GM19463 (cell line): Measurements from ENCODE around the gene ZNF234.
A peak's percentile ranks its signal among the peaks of the same experiment; 100 is the strongest.
"Not testable (repeated sequence)": the region's sequence is repeated elsewhere in the genome, so short reads cannot be mapped to it uniquely, and the experiment has no call there.

Experiments
- ATAC-seq: cut with Tn5 transposase; IDR thresholded peaks from one replicate; pipeline ENCODE4 v1.9.1; 2021; ENCODE audit warnings: mild to moderate bottlenecking, moderate library complexity; ENCODE audit not compliant: unreplicated experiment

The ZNF234 gene

DNA sequence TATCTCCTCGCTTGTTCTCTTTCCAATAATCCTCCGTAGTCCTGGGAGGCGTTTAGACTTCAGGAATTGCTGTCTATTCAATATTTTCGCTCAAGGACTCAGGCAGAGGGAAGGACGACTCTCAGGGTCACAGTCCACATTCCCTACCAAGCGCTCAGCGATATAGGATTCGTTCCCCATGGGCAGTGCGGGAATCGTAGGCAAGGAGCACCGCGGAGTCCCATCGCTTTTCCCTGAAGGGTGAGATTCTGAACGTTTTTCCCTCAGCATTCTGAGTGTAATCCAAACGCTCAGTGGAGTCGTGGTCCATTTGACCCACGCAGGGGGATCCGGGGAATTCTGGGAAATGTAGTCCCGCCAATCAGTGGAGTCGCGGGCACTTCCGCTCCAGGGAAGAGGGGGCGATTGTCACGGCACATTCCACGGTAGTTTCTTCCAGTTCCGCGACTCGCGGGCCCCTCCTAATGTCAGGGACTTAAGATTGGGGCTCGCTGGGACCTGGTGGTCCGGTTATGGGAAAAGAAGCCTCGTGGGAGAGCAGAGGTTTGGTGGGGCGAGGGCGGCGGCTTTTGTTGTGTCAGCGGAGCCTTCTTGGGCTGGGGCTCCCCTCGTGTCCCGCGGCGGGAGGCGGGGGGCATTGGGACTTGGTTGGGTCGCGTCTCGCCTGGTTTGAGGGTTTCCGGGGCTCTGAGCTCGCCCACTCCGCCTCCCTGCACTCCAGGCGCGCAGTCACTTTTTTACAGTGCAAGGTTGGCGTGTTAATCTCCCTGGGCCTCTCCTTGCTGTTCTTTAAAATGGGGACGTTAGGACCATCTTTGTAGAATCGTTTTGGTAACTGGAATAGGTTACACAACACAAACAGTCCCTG is at the start of gene ZNF234:
Gene ZNF234 (plus strand): TSS at position 364 of the 868 bp plus-strand sequence. CDS start 3,079 bp downstream, outside the sequence.
- peak; percentile 94 for ATAC-seq

GRCh38 chr19:44092108-44092507 is 49.2 kb upstream of the ZNF234 start:
- ATAC-seq = no peak

DNA sequence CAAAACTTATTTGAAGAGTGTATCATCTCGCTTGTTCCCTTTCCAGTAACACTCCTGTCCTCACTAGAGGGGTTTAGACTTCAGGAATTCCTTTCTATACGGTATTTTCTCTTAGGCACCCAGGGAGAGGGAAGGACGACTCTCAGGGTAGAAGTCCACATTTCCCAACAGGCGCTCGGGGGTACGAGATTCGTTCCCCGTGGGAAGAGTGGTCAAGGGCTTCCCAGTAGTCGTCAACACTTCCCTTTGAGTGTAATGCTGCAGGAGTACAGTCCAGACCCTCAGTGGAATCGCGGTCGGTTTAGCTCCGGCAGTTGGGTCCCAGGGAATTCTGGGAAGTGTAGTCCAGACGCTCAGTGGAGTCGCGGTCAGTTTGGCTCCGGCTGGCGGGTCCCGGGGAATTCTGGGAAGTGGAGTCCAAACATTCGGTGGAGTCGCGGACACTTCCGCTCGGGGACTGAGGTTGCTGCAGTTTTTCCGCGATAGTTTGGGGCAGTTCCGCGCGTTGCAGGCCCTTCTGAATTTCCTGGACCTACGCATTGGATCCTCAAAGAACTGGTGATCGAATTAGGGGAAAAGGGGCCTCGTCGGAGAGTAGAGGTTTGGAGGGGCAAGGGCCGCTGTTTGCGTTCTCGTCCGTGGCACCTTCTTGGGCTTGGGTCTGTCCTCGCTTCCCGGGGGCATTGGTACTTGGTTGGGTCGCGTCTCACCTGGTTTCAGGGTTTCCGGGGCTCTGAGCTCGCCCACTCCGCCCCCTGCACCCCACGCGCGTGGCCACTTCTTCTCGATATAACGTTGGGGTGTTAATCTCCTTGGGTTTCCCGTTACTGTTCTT is 47.2 kb upstream of the ZNF234 start, which contains the start of gene ZNF224:
Gene ZNF224 (plus strand): TSS at position 431 of the 835 bp plus-strand sequence. CDS start 3,513 bp downstream, outside the sequence.
- ATAC-seq = peak; percentile 85

GRCh38 chr19:44107751-44108150 is 33.6 kb upstream of the ZNF234 start:
- ATAC-seq = no peak

- no peak for ATAC-seq
Measured at GRCh38 chr19:44109458-44109857, 31.9 kb upstream of the ZNF234 start.

GRCh38 chr19:44111910-44112463 is 29.4 kb upstream of the ZNF234 start:
- ATAC-seq = no peak

- ATAC-seq = no peak
Measured at GRCh38 chr19:44112802-44113137, 28.6 kb upstream of the ZNF234 start.

- ATAC-seq = peak; percentile 94
Measured at GRCh38 chr19:44113138-44113783, 28.1 kb upstream of the ZNF234 start, which contains the start of gene ZNF225. Gene ZNF225 (plus strand): TSS chr19:44113399. CDS start chr19:44115828, 2,429 bp downstream.

- no peak for ATAC-seq
Measured at GRCh38 chr19:44113784-44114390, 27.5 kb upstream of the ZNF234 start.

DNA sequence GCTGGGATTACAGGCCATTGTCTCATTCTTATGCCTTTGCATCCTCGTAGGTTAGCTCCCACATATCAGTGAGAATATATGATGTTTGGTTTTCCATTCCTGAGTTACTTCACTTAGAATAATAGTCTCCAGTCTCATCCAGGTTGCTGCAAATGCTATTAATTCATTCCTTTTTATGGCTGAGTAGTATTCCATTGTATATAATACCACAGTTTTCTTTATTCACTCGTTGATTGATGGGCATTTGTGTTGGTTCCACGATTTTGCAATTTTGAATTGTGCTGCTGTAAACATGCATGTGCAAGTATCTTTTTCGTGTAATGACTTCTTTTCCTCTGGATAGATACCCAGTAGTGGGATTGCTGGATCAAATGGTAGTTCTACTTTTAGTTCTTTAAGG is 20.2 kb upstream of the ZNF234 start:
- not testable (repeated sequence) for ATAC-seq

DNA sequence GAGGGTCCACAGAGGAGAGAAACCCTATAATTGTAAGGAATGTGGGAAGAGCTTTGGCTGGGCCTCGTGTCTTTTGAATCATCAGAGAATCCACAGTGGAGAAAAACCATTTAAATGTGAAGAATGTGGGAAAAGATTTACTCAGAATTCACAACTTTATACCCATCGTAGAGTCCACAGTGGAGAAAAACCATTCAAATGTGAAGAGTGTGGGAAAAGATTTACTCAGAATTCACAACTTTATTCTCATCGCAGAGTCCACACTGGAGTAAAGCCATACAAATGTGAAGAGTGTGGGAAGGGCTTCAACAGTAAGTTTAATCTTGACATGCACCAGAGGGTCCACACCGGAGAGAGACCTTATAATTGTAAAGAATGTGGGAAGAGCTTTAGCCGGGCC is 9.4 kb upstream of the ZNF234 start:
- no peak for ATAC-seq

GRCh38 chr19:44142059-44142433 is 692 bp downstream of the ZNF234 start:
- ATAC-seq = no peak

- no peak for ATAC-seq
Measured at GRCh38 chr19:44149776-44150175, 8.4 kb downstream of the ZNF234 start.

- ATAC-seq = no peak
Measured at GRCh38 chr19:44151491-44151890, 10.1 kb downstream of the ZNF234 start.

- ATAC-seq = no peak
Measured at GRCh38 chr19:44156475-44156874, 15.1 kb downstream of the ZNF234 start.

GRCh38 chr19:44163789-44164188 is 22.4 kb downstream of the ZNF234 start:
- no peak for ATAC-seq

- no peak for ATAC-seq
Measured at GRCh38 chr19:44164327-44164672, 22.9 kb downstream of the ZNF234 start.

DNA sequence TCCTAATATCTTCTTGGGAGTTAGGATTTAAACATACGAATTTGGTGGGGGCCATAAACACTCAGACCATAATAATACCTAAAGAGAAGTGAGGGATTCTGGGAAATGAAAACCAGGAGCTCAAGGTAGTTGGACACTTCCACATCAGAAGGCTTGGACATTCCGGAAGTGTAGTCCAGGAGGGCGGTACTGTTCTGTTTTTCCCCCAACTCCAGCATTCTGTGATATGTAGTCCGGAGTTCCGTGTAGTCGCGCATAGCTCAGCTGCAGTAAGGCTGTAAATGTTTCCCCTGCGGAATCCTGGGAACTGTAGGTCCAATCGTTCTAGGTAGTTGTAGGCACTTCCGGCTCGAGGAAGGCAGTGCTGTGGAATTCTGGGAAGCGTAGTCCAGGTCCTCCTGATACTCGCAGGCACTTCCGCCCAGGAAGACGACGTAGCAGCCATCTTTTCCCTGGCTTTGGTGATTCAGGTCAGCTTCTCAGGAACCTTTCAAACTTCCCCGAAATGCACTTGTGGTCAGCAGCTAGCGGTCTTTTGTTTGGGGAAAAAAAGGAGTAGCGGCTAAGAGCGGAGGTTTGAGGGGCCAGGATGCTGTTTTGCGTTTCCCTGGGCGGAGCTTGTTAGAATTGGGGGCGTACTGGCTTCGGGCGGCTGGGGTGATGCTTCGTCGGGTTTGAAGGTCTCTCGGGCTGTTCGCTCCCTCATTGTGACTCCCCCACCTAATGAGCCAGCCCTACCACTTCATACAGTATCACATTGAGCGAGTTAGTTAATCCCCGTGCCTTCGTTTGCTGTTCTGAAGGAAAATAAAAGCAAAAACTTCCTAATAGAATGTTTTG is 23.5 kb downstream of the ZNF234 start, which contains the start of gene ZNF226:
Gene ZNF226 (plus strand): TSS at position 428 of the 840 bp plus-strand sequence. CDS start 4,981 bp downstream, outside the sequence.
- ATAC-seq = peak; percentile 86

DNA sequence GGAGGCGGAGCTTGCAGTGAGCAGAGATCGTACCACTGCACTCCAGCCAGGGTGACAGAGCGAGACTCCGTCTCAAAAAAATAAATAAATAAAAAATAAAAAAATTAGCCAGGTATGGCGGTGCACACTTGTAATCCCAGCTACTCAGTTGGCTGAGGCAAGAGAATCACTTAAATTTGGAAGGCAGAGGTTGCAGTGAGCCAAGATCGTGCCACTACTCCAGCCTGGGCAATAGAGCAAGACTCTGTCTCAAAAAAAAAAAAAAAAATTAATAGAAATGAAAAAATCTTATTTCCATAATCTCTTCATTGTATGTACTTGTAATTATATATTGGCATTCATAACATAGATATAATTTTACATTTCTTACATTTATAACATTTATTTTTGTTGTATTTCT is 29.3 kb downstream of the ZNF234 start:
- ATAC-seq = not testable (repeated sequence)
